ENCODE measurements around the gene PLEKHF1.

The PLEKHF1 gene

DNA sequence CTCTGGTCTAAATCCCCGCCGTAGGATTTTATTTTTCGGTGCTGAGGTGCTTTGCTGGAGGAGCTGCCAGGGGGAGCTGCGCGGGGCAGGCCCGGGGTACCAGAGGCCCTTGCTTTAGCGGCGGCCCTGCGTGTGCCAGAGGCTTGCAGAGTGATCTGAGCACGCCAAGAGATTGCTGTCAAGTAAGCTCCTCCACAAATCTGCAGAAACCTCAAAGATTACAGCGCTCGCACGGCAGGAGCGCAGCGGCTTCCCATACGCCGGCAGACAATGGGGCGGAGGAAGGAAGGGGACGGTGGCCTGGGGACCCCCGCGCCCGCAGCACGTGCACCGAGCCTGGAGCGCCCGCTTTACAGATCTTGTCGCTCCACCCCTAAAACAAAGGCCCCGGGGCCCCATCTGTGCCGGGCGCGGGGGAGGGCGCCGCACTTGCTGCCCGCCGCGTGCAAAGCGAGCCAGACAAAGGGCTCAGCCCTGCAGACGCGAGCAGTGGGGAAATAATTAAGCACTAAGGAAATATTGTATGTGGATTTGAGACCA is 58.9 kb downstream of the PLEKHF1 start:
- CTCF ChIA-PET, result interaction anchor here (1.7 to 3.2 kb wide), 4 partner anchors 8 to 149 kb away, joined by 5 to 23 read pairs (median 13); partner anchors contain the start of gene C19orf12
- TF ChIP-seq, protein P1, sequence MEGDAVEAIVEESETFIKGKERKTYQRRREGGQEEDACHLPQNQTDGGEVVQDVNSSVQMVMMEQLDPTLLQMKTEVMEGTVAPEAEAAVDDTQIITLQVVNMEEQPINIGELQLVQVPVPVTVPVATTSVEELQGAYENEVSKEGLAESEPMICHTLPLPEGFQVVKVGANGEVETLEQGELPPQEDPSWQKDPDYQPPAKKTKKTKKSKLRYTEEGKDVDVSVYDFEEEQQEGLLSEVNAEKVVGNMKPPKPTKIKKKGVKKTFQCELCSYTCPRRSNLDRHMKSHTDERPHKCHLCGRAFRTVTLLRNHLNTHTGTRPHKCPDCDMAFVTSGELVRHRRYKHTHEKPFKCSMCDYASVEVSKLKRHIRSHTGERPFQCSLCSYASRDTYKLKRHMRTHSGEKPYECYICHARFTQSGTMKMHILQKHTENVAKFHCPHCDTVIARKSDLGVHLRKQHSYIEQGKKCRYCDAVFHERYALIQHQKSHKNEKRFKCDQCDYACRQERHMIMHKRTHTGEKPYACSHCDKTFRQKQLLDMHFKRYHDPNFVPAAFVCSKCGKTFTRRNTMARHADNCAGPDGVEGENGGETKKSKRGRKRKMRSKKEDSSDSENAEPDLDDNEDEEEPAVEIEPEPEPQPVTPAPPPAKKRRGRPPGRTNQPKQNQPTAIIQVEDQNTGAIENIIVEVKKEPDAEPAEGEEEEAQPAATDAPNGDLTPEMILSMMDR (IDR thresholded peaks at IDR 0.05; ENCODE audit: insufficient read depth, low read length, missing control alignments), result no peak
- POLR2A ChIA-PET, result no interaction called here
- DNase-seq (ENCODE audit: low read depth, low spot score), result no peak
- H3K4me3 ChIP-seq (ENCODE audit: low read depth, low read length), result peak overlapping the region; percentile 34

DNA sequence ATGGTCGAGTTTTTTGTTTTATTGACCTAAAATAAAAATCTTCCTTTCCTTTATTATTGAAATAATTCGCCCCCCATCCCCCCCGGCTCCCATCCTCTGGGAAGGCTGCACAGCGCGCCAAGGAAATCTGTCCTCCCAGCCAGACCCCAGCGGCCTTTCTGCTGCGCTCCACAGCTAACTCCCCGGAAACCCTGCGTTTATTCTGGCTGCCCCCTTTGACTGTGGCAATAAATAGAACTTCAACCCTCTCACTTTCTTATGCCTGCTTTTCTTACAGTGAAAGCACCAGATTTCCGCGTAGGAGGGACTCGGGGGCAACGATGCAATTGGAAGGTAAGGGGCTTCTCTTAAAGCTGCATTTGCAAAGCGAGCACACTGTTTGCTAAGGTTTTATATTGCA is 59.5 kb downstream of the PLEKHF1 start:
- ChIA-PET CTCF (interaction anchor here (0.6 to 3.2 kb wide), 6 partner anchors 8 to 925 kb away, joined by 3 to 23 read pairs (median 5); partner anchors contain the start of gene C19orf12), POLR2A (no interaction called here)
- TF ChIP-seq, protein P1 (IDR thresholded peaks at IDR 0.05; ENCODE audit: insufficient read depth, low read length, missing control alignments), result no peak
- no peak overlapping the region for H3K4me3 ChIP-seq (ENCODE audit: low read depth, low read length)
- no peak for DNase-seq (ENCODE audit: low read depth, low spot score)
